H9 (cell line): Measurements from ENCODE around the gene TPCN2. TPM values are rescaled to one million over a fixed set of nuclear protein-coding genes. Genes with fewer than 3 reads are reported as not detected.

Experiments
- DNase-seq: peaks from one replicate; pipeline ENCODE4 v3.0.0-alpha.2; 2017
- H2AFZ ChIP-seq: one replicate; pipeline ENCODE4 v1.6.1; 2013; ENCODE audit warnings: mild to moderate bottlenecking, low read length, control low read depth, moderate library complexity
- H2AK5ac ChIP-seq: 2 replicates; pipeline ENCODE4 v1.6.1; 2013; ENCODE audit warnings: low read length, control low read depth, mixed read lengths; ENCODE audit not compliant: insufficient read length
- H2BK120ac ChIP-seq: one replicate; pipeline ENCODE4 v1.6.1; 2013; ENCODE audit warnings: low read depth, mild to moderate bottlenecking, low read length, control low read depth, inconsistent platforms; ENCODE audit not compliant: poor library complexity, severe bottlenecking
- H2BK12ac ChIP-seq: 2 replicates; pipeline ENCODE4 v1.6.1; 2013; ENCODE audit warnings: low read length, control low read depth, mixed read lengths, low read depth; ENCODE audit not compliant: insufficient read length
- H2BK15ac ChIP-seq: 2 replicates; pipeline ENCODE4 v1.6.1; 2013; ENCODE audit warnings: low read depth, low read length, control low read depth
- H2BK20ac ChIP-seq: one replicate; pipeline ENCODE4 v1.6.1; 2013; ENCODE audit warnings: low read depth, mild to moderate bottlenecking, low read length, control low read depth, inconsistent platforms; ENCODE audit not compliant: poor library complexity, severe bottlenecking
- H2BK5ac ChIP-seq: 2 replicates; pipeline ENCODE4 v1.6.1; 2013; ENCODE audit warnings: low read length, control low read depth, mixed read lengths; ENCODE audit not compliant: insufficient read length
- H3K14ac ChIP-seq: 2 replicates; pipeline ENCODE4 v1.6.1; 2013; ENCODE audit warnings: low read length, control low read depth; ENCODE audit not compliant: insufficient read depth
- H3K18ac ChIP-seq: 2 replicates; pipeline ENCODE4 v1.6.1; 2013; ENCODE audit warnings: low read depth, mild to moderate bottlenecking, mixed read lengths, low read length, control low read depth; ENCODE audit not compliant: insufficient read length
- H3K23ac ChIP-seq: 2 replicates; pipeline ENCODE4 v1.6.1; 2013; ENCODE audit warnings: low read length, control low read depth, mixed read lengths, low read depth; ENCODE audit not compliant: insufficient read length
- H3K23me2 ChIP-seq: 2 replicates; pipeline ENCODE4 v1.6.1; 2013; ENCODE audit warnings: low read depth, mild to moderate bottlenecking, mixed read lengths, low read length, control low read depth; ENCODE audit not compliant: insufficient read length, poor library complexity, severe bottlenecking
- H3K27ac ChIP-seq: 2 replicates; pipeline ENCODE4 v1.5.1; 2013; ENCODE audit warnings: low read length, control low read depth, mixed read lengths, low read depth; ENCODE audit not compliant: insufficient read length
- H3K27me3 ChIP-seq: 2 replicates; pipeline ENCODE4 v1.6.1; 2013; ENCODE audit warnings: low read length, control low read depth, inconsistent platforms; ENCODE audit not compliant: insufficient read depth
- H3K4ac ChIP-seq: 2 replicates; pipeline ENCODE4 v1.6.1; 2013; ENCODE audit warnings: low read depth, mild to moderate bottlenecking, control low read depth, inconsistent platforms, low read length, moderate library complexity
- H3K4me1 ChIP-seq: 2 replicates; pipeline ENCODE4 v1.6.1; 2013; ENCODE audit warnings: low read length, control low read depth, inconsistent platforms; ENCODE audit not compliant: insufficient read depth
- H3K4me2 ChIP-seq: 2 replicates; pipeline ENCODE4 v1.6.1; 2013; ENCODE audit warnings: low read length, control low read depth, mixed read lengths; ENCODE audit not compliant: insufficient read length, insufficient read depth
- H3K56ac ChIP-seq: 2 replicates; pipeline ENCODE4 v1.6.1; 2013; ENCODE audit warnings: low read depth, mild to moderate bottlenecking, mixed read lengths, low read length, control low read depth; ENCODE audit not compliant: insufficient read length
- H3K79me1 ChIP-seq: 2 replicates; pipeline ENCODE4 v1.6.1; 2013; ENCODE audit warnings: low read depth, mild to moderate bottlenecking, moderate library complexity, low read length, control low read depth, inconsistent platforms; ENCODE audit not compliant: insufficient read depth, poor library complexity, severe bottlenecking
- H3K79me2 ChIP-seq: 2 replicates; pipeline ENCODE4 v1.6.1; 2013; ENCODE audit warnings: low read length, control low read depth, inconsistent platforms; ENCODE audit not compliant: insufficient read depth
- H3K9ac ChIP-seq: 2 replicates; pipeline ENCODE4 v1.6.1; 2013; ENCODE audit warnings: low read length, control low read depth, mixed read lengths; ENCODE audit not compliant: insufficient read length; ENCODE audit errors: extremely low read depth
- H3K9me3 ChIP-seq: one replicate; pipeline ENCODE4 v1.6.1; 2013; ENCODE audit warnings: low read depth, low read length, inconsistent platforms; ENCODE audit not compliant: control insufficient read depth
- H3T11ph ChIP-seq: one replicate; pipeline ENCODE4 v1.6.1; 2013; ENCODE audit warnings: mild to moderate bottlenecking, low read length, control low read depth, inconsistent platforms
- H4K20me1 ChIP-seq: one replicate; pipeline ENCODE4 v1.6.1; 2013; ENCODE audit not compliant: control insufficient read depth, insufficient read length, insufficient read depth
- H4K5ac ChIP-seq: 2 replicates; pipeline ENCODE4 v1.6.1; 2013; ENCODE audit warnings: low read depth, mild to moderate bottlenecking, mixed read lengths, low read length, control low read depth; ENCODE audit not compliant: insufficient read length
- H4K8ac ChIP-seq: replicated peaks from 2 replicates; pipeline ENCODE4 v1.6.1; 2013; ENCODE audit warnings: low read length, control low read depth, mixed read lengths, low read depth; ENCODE audit not compliant: insufficient read length
- H4K91ac ChIP-seq: 2 replicates; pipeline ENCODE4 v1.6.1; 2013; ENCODE audit warnings: low read depth, mild to moderate bottlenecking, moderate library complexity, mixed read lengths, low read length, control low read depth; ENCODE audit not compliant: insufficient read length
- H3K27ac Mint-ChIP-seq, 3 experiments: 2 replicates in 2 of 3; 3 replicates in 1 of 3; pipeline ENCODE4 v1.8.0; 2020 to 2021; ENCODE audit warnings: mixed read lengths in 3 of 3, mild to moderate bottlenecking in 1 of 3, moderate library complexity in 1 of 3
- H3K27me3 Mint-ChIP-seq: 2 replicates; pipeline ENCODE4 v1.8.0; 2021; ENCODE audit warnings: low read depth, mild to moderate bottlenecking, moderate library complexity, mixed read lengths
- H3K36me3 Mint-ChIP-seq, 3 experiments: 2 replicates in 2 of 3; 3 replicates in 1 of 3; pipeline ENCODE4 v1.8.0; 2020 to 2021; ENCODE audit warnings: low read depth in 3 of 3, mixed read lengths in 3 of 3; ENCODE audit not compliant: insufficient read depth in 1 of 3
- H3K4me1 Mint-ChIP-seq, 2 experiments: 2 replicates each; pipeline ENCODE4 v1.8.0; 2020; ENCODE audit warnings: mixed read lengths in 2 of 2
- H3K4me3 Mint-ChIP-seq, 2 experiments: 2 replicates in 1 of 2; 3 replicates in 1 of 2; pipeline ENCODE4 v1.8.0; 2020 to 2021; ENCODE audit warnings: mild to moderate bottlenecking in 2 of 2, mixed read lengths in 2 of 2, moderate library complexity in 1 of 2
- H3K9me3 Mint-ChIP-seq, 2 experiments: 2 replicates in 1 of 2; 3 replicates in 1 of 2; pipeline ENCODE4 v1.8.0; 2020; ENCODE audit warnings: mild to moderate bottlenecking in 2 of 2, mixed read lengths in 2 of 2, moderate library complexity in 1 of 2
- CTCF ChIP-seq: fragments of 200-600 bp; sonication (generic); conservative IDR thresholded peaks from 3 replicates; pipeline ENCODE4 v1.8.0; 2021; ENCODE audit warnings: antibody characterized with exemption, mild to moderate bottlenecking
- WGBS: extraction: QIAGEN DNeasy Blood & Tissue Kit; methylation state at CpG from one replicate; pipeline ENCODE4 v1.1.7; 2013; ENCODE audit warnings: missing lambda C conversion rate, low lambda C conversion rate, mixed read lengths; ENCODE audit not compliant: insufficient read length; ENCODE audit errors: extremely low coverage; 5-methylcytosine and 5-hydroxymethylcytosine counted together
- total RNA-seq: library from RNA; stranded (reverse); gene quantifications from 2 replicates; pipeline ENCODE4 v1.2.1, GENCODE V29; 2021

Gene TPCN2
- total RNA-seq, 1 experiment from 2014 or later = 16.8 TPM

- no peak overlapping the region for H2BK5ac ChIP-seq
- peaks cover 10% of the 10 kb centered on the region for H3K27me3 Mint-ChIP-seq
- TF ChIP-seq CTCF = no peak
- no peak overlapping the region for H3K18ac ChIP-seq
- no peaks in the 10 kb centered on the region for H4K20me1 ChIP-seq
- no peak overlapping the region for H2BK12ac ChIP-seq
- no peak overlapping the region for H2BK120ac ChIP-seq
- H3K4me1 Mint-ChIP-seq = peaks cover 38 to 40% of the 10 kb centered on the region in 2 experiments
- peaks cover 22% of the 10 kb centered on the region for H3K23me2 ChIP-seq
- DNase-seq = no peak
- no peak overlapping the region for H4K5ac ChIP-seq
- H3K14ac ChIP-seq = peak overlapping the region; percentile 72
- no peak overlapping the region for H4K91ac ChIP-seq
- peak overlapping the region in 1 of 3 experiments; percentile 55; a peak in 2 of 7 replicates for H3K27ac Mint-ChIP-seq
- no peak overlapping the region for H2BK15ac ChIP-seq
- H3K4me1 ChIP-seq = peaks cover 2% of the 10 kb centered on the region; the same call in 1 of the 2 replicates
- H3K4me3 Mint-ChIP-seq = peak overlapping the region; percentile 52 to 67
- H3K27me3 ChIP-seq = no peaks in the 10 kb centered on the region
- no peak overlapping the region for H4K8ac ChIP-seq
- H2AK5ac ChIP-seq = no peak overlapping the region
- WGBS = no CpG with 5 or more reads among the region's 21 CpGs
- H3K9ac ChIP-seq = no peak overlapping the region
- no peak overlapping the region for H2AFZ ChIP-seq
- no peaks in the 10 kb centered on the region for H3K79me1 ChIP-seq
- H3K56ac ChIP-seq = no peak overlapping the region
- no peak overlapping the region for H3K4ac ChIP-seq
- no peak overlapping the region for H3T11ph ChIP-seq
- peaks cover 0 to 3% of the 10 kb centered on the region in 2 experiments; a peak in 1 of 5 replicates for H3K9me3 Mint-ChIP-seq
- H2BK20ac ChIP-seq = no peak overlapping the region
- peak overlapping the region; percentile 60 for H3K4me2 ChIP-seq
- no peaks in the 10 kb centered on the region for H3K79me2 ChIP-seq
- no peaks in the 10 kb centered on the region for H3K9me3 ChIP-seq
- H3K27ac ChIP-seq = no peak overlapping the region
- no peaks in the 10 kb centered on the region for H3K36me3 Mint-ChIP-seq
- H3K23ac ChIP-seq = no peak overlapping the region
Measured at GRCh38 chr11:69012092-69013008, 36.4 kb upstream of the TPCN2 start.
